ENCODE data around the gene GPC6.

GPC6 gene

GRCh38 chr13:93927431-93927830 is 700.8 kb downstream of the GPC6 start:
- no peak for DNase-seq (ENCODE audit: extremely low read depth, low read depth)
- TF ChIP-seq, protein P1, sequence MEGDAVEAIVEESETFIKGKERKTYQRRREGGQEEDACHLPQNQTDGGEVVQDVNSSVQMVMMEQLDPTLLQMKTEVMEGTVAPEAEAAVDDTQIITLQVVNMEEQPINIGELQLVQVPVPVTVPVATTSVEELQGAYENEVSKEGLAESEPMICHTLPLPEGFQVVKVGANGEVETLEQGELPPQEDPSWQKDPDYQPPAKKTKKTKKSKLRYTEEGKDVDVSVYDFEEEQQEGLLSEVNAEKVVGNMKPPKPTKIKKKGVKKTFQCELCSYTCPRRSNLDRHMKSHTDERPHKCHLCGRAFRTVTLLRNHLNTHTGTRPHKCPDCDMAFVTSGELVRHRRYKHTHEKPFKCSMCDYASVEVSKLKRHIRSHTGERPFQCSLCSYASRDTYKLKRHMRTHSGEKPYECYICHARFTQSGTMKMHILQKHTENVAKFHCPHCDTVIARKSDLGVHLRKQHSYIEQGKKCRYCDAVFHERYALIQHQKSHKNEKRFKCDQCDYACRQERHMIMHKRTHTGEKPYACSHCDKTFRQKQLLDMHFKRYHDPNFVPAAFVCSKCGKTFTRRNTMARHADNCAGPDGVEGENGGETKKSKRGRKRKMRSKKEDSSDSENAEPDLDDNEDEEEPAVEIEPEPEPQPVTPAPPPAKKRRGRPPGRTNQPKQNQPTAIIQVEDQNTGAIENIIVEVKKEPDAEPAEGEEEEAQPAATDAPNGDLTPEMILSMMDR (IDR thresholded peaks at IDR 0.05; ENCODE audit: low read depth, low read length), result no peak

DNA sequence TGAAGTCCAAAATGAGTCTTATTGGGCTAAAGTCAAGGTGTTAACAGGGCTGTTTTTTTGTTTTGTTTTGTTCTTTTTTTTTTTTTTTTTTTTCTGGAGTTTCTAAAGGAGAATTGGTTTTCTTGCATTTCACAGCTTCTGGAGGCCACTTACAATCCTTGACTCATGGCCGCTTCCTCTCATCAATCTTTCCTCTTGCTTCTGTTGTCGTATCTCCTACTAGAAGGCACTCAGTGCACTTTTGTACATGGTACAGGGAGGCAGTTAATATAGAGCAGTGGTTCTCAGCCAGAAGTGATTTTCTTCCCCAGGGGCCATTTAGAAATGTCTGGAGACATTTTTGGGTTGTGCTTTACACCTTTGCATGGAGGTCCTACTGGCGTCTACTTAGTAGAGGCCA is 706.3 kb downstream of the GPC6 start:
- TF ChIP-seq, protein P1 (IDR thresholded peaks at IDR 0.05; ENCODE audit: low read depth, low read length), result no peak
- DNase-seq (ENCODE audit: extremely low read depth, low read depth), result no peak

- DNase-seq (ENCODE audit: extremely low read depth, low read depth), result no peak
- TF ChIP-seq, protein P1 (IDR thresholded peaks at IDR 0.05; ENCODE audit: low read depth, low read length), result no peak
These were observed 710.3 kb downstream of the GPC6 start for GRCh38 chr13:93936901-93937300.

DNA sequence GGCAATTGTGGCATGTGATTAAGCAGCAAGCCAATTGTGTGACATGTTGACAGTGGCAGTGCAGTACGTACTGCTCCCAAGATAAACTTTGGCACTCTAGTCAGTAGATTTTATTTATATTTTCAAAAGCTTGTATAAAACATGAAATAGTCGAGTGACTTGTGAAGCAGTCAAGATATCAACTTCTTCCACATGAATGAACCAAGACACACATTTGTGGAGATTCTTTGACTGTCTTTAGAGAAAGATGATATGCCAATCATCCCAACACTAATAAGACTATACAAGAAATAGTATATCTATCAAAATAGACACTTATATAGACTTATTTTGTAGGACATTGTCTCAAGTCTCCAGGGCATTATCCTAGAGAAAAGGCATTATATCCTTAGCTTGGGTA is 714.8 kb downstream of the GPC6 start:
- TF ChIP-seq, protein P1 (IDR thresholded peaks at IDR 0.05; ENCODE audit: low read depth, low read length), result no peak
- DNase-seq (ENCODE audit: extremely low read depth, low read depth), result no peak

GRCh38 chr13:93942016-93942415 is 715.4 kb downstream of the GPC6 start:
- DNase-seq (ENCODE audit: extremely low read depth, low read depth), result no peak
- TF ChIP-seq, protein P1 (IDR thresholded peaks at IDR 0.05; ENCODE audit: low read depth, low read length), result no peak

GRCh38 chr13:93945621-93946020 is 719.0 kb downstream of the GPC6 start:
- no peak for DNase-seq (ENCODE audit: extremely low read depth, low read depth)
- TF ChIP-seq, protein P1 (IDR thresholded peaks at IDR 0.05; ENCODE audit: low read depth, low read length), result no peak

- no peak for DNase-seq (ENCODE audit: extremely low read depth, low read depth)
- TF ChIP-seq, protein P1 (IDR thresholded peaks at IDR 0.05; ENCODE audit: low read depth, low read length), result no peak
These were observed 720.4 kb downstream of the GPC6 start for GRCh38 chr13:93946994-93947393.

Data from AG09319 (cell line).